Measurements from ENCODE around the gene CHRNG. TPM values are rescaled to one million over a fixed set of nuclear protein-coding genes. Genes with fewer than 3 reads are reported as not detected.

Gene CHRNG
- total RNA-seq, 1 donor: not detected

DNA sequence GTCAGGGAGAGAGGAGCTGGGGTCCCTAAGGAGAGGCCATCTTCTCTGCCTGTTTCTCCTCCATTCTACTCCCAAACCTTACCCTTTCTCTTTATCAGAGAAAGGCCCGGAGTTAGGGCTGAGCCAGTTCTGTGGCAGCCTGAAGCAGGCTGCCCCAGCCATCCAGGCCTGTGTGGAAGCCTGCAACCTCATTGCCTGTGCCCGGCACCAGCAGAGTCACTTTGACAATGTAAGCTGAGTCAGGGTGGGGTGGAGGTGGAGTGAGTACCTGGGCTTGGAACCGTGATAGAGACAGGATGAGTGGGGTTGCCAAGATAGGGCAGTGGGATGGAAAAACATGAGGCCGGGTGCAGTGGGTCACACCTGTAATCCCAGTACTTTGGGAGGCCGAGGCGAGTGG, 5.2 kb downstream of the CHRNG start:
- no peak for TF ChIP-seq CTCF (IDR thresholded peaks at IDR 0.05; ENCODE audit: insufficient read depth, low read length)
- H3K4me3 ChIP-seq (ENCODE audit: low read depth, low read length): no peak overlapping the region
- no peak for DNase-seq (ENCODE audit: low read depth)

DNA sequence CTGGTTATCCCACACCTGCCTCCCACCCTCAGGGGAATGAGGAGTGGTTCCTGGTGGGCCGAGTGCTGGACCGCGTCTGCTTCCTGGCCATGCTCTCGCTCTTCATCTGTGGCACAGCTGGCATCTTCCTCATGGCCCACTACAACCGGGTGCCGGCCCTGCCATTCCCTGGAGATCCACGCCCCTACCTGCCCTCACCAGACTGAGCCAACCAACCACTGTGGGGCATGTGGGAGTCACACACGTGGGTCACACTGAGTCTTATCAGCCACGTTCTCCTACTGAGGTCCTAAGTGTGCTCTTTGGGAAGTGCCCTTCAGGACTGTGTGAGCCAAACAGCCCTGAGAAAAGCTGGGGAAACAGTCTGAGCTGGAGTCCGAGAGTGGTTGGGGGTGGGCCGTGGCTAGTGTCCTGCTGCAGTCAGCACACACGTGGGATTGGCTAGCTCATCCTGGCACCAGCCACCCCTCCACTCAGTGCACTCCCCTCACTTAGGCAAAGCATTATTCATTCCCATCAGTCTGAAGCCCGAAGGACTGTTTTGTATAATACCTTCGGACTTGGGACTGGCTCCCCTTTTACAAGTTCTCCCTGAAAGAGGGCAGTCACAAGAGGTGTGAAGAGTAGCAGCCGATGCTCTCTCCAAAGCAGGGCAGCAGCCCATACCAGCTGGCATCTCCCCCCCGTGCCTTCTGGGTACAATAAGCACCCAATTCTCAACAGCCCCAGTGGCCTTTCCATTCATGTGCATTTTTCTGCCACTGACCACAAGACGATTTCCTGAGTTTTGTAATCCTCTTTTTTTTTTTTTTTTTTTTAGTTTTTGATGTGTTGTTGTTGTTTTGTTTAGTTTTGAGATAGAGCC, 6.3 kb downstream of the CHRNG start:
- no peak for TF ChIP-seq CTCF (IDR thresholded peaks at IDR 0.05; ENCODE audit: insufficient read depth, low read length)
- H3K4me3 ChIP-seq (ENCODE audit: low read depth, low read length): no peak overlapping the region
- DNase-seq (ENCODE audit: low read depth): no peak

DNA sequence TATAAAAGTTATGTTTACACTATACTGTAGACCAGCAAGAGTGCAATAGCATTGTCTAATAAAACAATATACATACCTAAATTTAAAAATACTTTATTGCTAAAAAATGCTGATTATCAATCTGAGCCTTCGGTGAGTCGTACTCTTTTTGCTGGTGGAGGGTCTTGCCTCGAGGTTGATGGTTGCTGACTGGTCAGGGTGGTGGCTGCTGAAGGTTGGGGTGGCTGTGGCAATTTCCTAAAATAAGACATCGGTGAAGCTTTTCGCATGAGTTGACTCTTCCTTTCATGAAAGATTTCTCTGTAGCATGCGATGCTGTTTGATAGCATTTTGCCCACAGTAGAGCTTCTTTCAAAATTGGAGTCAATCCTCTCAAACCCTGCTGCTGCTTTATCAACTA, 8.5 kb downstream of the CHRNG start:
- DNase-seq (ENCODE audit: low read depth): no peak
- no peak overlapping the region for H3K4me3 ChIP-seq (ENCODE audit: low read depth, low read length)
- no peak for TF ChIP-seq CTCF (IDR thresholded peaks at IDR 0.05; ENCODE audit: insufficient read depth, low read length)

- DNase-seq (ENCODE audit: low read depth): peak; percentile 44
- H3K4me3 ChIP-seq (ENCODE audit: low read depth, low read length): peak overlapping the region; percentile 95
- TF ChIP-seq CTCF (IDR thresholded peaks at IDR 0.05; ENCODE audit: insufficient read depth, low read length): no peak
These were observed 10.3 kb downstream of the CHRNG start for GRCh38 chr2:232549655-232550353.

DNA sequence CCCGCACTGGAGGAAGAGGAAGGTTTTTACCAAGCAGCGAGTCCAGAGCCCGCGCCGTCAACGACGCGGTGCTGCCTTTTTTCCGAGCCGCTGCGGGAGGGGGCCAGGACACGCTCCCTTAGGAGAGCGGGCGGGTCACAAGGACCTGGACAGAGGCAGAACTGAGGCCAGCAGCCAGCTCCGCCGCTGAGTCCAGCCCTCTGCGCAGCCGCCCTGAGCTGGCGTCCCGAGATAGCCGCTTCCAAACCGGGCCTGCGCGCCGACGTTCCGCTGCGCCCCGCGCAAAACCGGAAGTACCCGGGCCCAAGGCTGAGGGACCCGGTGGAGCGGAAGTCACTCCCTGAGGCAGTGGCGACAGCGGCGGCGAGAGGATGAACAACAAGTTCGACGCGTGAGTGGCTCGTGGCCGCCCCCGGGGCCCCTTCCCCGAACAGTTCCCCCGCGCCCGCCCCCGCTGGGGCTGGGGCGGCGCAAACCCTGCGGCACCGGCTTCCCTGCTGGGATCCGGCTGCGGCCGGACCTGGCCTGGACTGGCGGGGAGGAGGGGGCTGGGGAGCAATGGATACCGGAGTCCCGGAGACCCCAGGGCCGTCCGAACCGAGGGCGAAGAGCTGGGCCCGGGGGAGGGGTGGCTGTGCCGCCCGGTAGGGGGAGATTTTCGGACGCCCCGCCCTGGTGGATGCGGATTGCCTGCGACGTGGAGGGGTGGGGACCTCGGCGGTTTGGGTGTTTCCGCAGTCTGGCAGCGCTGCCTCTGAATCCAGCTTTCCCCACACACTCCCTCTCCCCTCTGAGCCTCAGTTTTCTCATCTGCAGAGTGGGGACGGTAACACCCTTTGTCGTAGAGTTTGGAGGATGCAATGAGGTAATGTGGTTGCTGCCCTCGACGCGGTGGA, 11.1 kb downstream of the CHRNG start, which contains the start of the genes EIF4E2 and TIGD1:
Gene EIF4E2 (plus strand): TSS at position 336 of the 896 bp plus-strand sequence. CDS start 36 bp downstream, at position 372.
Gene TIGD1 (minus strand): TSS at position 204 of the 896 bp plus-strand sequence. CDS start 675 bp downstream, outside the sequence.
- H3K4me3 ChIP-seq (ENCODE audit: low read depth, low read length): peak within 1 kb of the TSS; percentile 95
- peak; percentile 33 for TF ChIP-seq CTCF (IDR thresholded peaks at IDR 0.05; ENCODE audit: insufficient read depth, low read length)
- peak; percentile 91 for DNase-seq (ENCODE audit: low read depth)

DNA sequence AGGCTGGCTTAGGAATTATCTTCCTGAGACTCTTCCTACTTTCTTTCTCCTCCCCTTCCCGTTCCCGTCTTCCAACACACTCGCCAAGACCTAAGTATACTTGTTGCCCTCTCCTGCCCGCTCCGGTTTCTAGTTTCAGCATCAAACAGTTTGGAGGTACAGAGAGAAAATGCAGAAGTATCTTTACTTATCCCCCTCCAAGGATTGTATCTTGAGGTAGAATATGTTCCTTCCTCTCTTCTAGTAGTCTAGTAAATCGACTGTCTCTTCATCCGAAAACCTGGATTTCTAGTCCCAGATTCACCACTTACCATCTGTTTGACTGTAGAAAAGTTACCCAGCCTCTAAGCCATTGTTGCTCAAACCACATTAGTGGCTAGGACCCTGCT, 11.8 kb downstream of the CHRNG start:
- no peak for TF ChIP-seq CTCF (IDR thresholded peaks at IDR 0.05; ENCODE audit: insufficient read depth, low read length)
- DNase-seq (ENCODE audit: low read depth): no peak

More for the DNA sequence above, 11.8 kb downstream of the CHRNG start:
- H3K4me3 ChIP-seq (ENCODE audit: low read depth, low read length): peak overlapping the region; percentile 95
